ENCODE data around the gene FGF12.

GRCh38 chr3:192296845-192297244, 430.5 kb downstream of the FGF12 start:
- no peak for TF ChIP-seq CTCF (conservative IDR thresholded peaks at IDR 0.05; ENCODE audit: low read length)
- no peak for TF ChIP-seq EZH2phosphoT487 (IDR thresholded peaks at IDR 0.05; ENCODE audit: borderline replicate concordance, low read depth, low read length)

Data from OCI-LY7 (cell line).